Breast epithelium (tissue), 4 donors: ENCODE data around the gene STAG1. TPM values are rescaled to one million over a fixed set of nuclear protein-coding genes. Genes with fewer than 3 reads are reported as not detected.

Experiments
- DNase-seq, 2 donors: peaks; one replicate each; pipeline ENCODE4 v3.0.0-alpha.2; 2019; ENCODE audit warnings: low spot score in 2 of 2
- H3K27ac ChIP-seq, 2 donors: fragments of 200-600 bp; sonication (generic) in 1 of 2; one replicate each; pipeline ENCODE4 v1.5.1; 2016 to 2019; ENCODE audit warnings: mild to moderate bottlenecking in 1 of 2
- H3K27me3 ChIP-seq, 2 donors: fragments of 200-600 bp; sonication (generic) in 1 of 2; one replicate each; pipeline versions ENCODE4 v1.5.1 to v1.6.0; 2017 to 2019; ENCODE audit warnings: control low read depth in 1 of 2, mild to moderate bottlenecking in 1 of 2
- H3K36me3 ChIP-seq: fragments of 200-600 bp; one replicate; pipeline ENCODE4 v1.5.1; 2019
- H3K4me1 ChIP-seq, 2 donors: fragments of 200-600 bp; sonication (generic); one replicate each; pipeline ENCODE4 v1.5.1; 2016 to 2019; ENCODE audit warnings: control low read depth in 1 of 2
- H3K4me3 ChIP-seq, 3 donors: fragments of 200-600 bp; sonication (generic); 1 replicate in 2 of 3; 2 replicates in 1 of 3; pipeline ENCODE4 v1.5.1; 2016 to 2019; ENCODE audit warnings: mild to moderate bottlenecking in 3 of 3, moderate library complexity in 2 of 3
- H3K9me3 ChIP-seq, 2 donors: fragments of 200-600 bp; sonication (generic) in 1 of 2; one replicate each; pipeline ENCODE4 v1.5.1; 2016 to 2019; ENCODE audit warnings: control low read depth in 1 of 2
- CTCF ChIP-seq, 3 donors: fragments of 450-650 bp; IDR thresholded peaks; one replicate each; pipeline ENCODE4 v1.5.1; 2016 to 2017; ENCODE audit warnings: antibody characterized with exemption in 3 of 3, mild to moderate bottlenecking in 3 of 3, moderate library complexity in 3 of 3
- POLR2A ChIP-seq: fragments of 450-650 bp; IDR thresholded peaks from one replicate; pipeline ENCODE4 v1.6.1; 2016; ENCODE audit warnings: antibody characterized with exemption, mild to moderate bottlenecking, moderate library complexity
- POLR2AphosphoS5 ChIP-seq, 3 donors: sonication (generic); formaldehyde crosslinking; IDR thresholded peaks; one replicate each; pipeline ENCODE4 v1.6.1; 2017; ENCODE audit warnings: antibody characterized with exemption in 3 of 3
- intact Hi-C: fragments of 100-400 bp; cut with DNase I; formaldehyde crosslinking; loops from one replicate; pipeline ENCODE4 v1.15.1; 2023; ENCODE audit warnings: low total_unique reads
- total RNA-seq, 3 donors: library from RNA; depleted of rRNA; stranded (reverse); fragments of >200 nt; gene quantifications; one replicate each; pipeline ENCODE4 v1.1.0, GENCODE V29; 2016

Gene STAG1
- total RNA-seq, 3 donors from 2014 or later, result 54.4 to 83.7 (median 73.7) TPM

- no peak overlapping the region for H3K27ac ChIP-seq
- no peak for TF ChIP-seq POLR2AphosphoS5 (IDR thresholded peaks at IDR 0.05)
- no peak for TF ChIP-seq CTCF (IDR thresholded peaks at IDR 0.05)
- no peak for TF ChIP-seq POLR2A
- no peaks in the 10 kb centered on the region for H3K9me3 ChIP-seq
- H3K27me3 ChIP-seq, result no peaks in the 10 kb centered on the region
- no peak for DNase-seq
- no peak overlapping the region for H3K4me3 ChIP-seq
- intact Hi-C loops, result no loop called here
- no peaks in the 10 kb centered on the region for H3K4me1 ChIP-seq
- no peaks in the 10 kb centered on the region for H3K36me3 ChIP-seq
These were observed 149.4 kb downstream of the STAG1 start for GRCh38 chr3:136602818-136603217.

GRCh38 chr3:136595913-136596697, 156.1 kb downstream of the STAG1 start:
- TF ChIP-seq POLR2AphosphoS5 (IDR thresholded peaks at IDR 0.05) (no peak), CTCF (IDR thresholded peaks at IDR 0.05) (no peak)
- Histone ChIP-seq H3K27ac (no peak overlapping the region), H3K36me3 (no peaks in the 10 kb centered on the region), H3K27me3 (no peaks in the 10 kb centered on the region), H3K4me3 (no peak overlapping the region), H3K4me1 (no peaks in the 10 kb centered on the region), H3K9me3 (no peaks in the 10 kb centered on the region)
- intact Hi-C loops, result no loop called here
- DNase-seq, result no peak

- Histone ChIP-seq H3K27me3 (no peaks in the 10 kb centered on the region), H3K4me1 (no peaks in the 10 kb centered on the region), H3K4me3 (no peak overlapping the region), H3K36me3 (no peaks in the 10 kb centered on the region), H3K9me3 (no peaks in the 10 kb centered on the region), H3K27ac (no peak overlapping the region)
- intact Hi-C loops, result no loop called here
- TF ChIP-seq POLR2A (no peak), CTCF (IDR thresholded peaks at IDR 0.05) (no peak), POLR2AphosphoS5 (IDR thresholded peaks at IDR 0.05) (no peak)
- DNase-seq, result no peak
These were observed 165.6 kb downstream of the STAG1 start for GRCh38 chr3:136586580-136586979.

GRCh38 chr3:136584728-136585127, 167.4 kb downstream of the STAG1 start:
- no peak overlapping the region for H3K4me3 ChIP-seq
- H3K27ac ChIP-seq, result no peak overlapping the region
- no peaks in the 10 kb centered on the region for H3K27me3 ChIP-seq
- no peaks in the 10 kb centered on the region for H3K36me3 ChIP-seq
- no peaks in the 10 kb centered on the region for H3K4me1 ChIP-seq
- DNase-seq, result no peak
- no peaks in the 10 kb centered on the region for H3K9me3 ChIP-seq
- intact Hi-C loops, result no loop called here
- TF ChIP-seq POLR2A (no peak), CTCF (IDR thresholded peaks at IDR 0.05) (no peak), POLR2AphosphoS5 (IDR thresholded peaks at IDR 0.05) (no peak)

GRCh38 chr3:136583823-136584222, 168.4 kb downstream of the STAG1 start:
- intact Hi-C loops, result no loop called here
- DNase-seq, result no peak

More at GRCh38 chr3:136583823-136584222, 168.4 kb downstream of the STAG1 start:
- Histone ChIP-seq H3K27ac (no peak overlapping the region), H3K36me3 (no peaks in the 10 kb centered on the region), H3K27me3 (no peaks in the 10 kb centered on the region), H3K4me1 (no peaks in the 10 kb centered on the region), H3K4me3 (no peak overlapping the region), H3K9me3 (no peaks in the 10 kb centered on the region)
- TF ChIP-seq POLR2AphosphoS5 (IDR thresholded peaks at IDR 0.05) (no peak), CTCF (IDR thresholded peaks at IDR 0.05) (no peak), POLR2A (no peak)
